Measurements from ENCODE around the gene GADL1.
A peak's percentile ranks its signal among the peaks of the same experiment; 100 is the strongest.

The GADL1 gene

DNA sequence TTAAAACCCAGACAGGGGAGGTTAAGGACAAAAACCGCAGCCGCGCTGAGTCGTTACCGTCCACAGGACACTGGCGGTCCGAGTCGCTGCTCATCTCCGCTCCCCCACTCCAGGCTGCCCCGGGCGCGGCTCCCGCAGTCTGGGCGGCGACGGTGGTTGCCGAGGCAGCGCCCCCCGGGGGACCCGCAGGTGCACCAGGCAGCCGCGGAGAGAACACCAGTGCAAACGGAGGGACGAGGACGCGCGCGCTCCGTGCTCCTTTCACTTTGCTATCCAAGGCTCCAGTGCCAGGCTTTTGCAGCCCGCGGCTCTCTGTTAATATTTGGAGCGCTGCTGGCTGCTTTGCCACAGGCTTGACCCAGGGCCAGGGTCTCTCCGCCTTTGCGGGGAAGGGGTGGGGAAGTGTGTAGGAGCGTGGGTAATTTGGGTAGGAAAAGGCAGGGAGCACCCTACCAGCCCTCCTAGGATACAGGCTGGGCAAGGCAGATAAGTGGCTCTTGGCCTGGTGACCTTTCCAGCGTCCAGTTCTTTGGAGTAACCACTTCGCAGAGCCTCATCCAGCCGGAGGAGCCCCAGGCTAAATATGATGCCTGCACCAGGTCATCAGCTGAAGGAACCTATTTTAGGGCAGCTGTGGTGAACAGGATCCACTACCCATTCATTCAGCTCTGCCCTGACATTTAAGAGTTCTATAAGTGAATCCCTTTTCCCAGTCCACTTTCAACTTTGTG is at the start of gene GADL1:
Gene GADL1, minus strand, starts transcription at position 141 of the 731 bp plus-strand sequence. Its CDS starts 47 bp downstream, at position 94.
- peak; percentile 28 for DNase-seq (ENCODE audit: low spot score)
- in situ Hi-C loops (cut with MboI; ENCODE audit: low pct_unique_long_range_greater_than_20kb, low sequenced_read_pairs, unreplicated experiment) = no loop called here
- TF ChIP-seq CTCF (IDR thresholded peaks at IDR 0.05; ENCODE audit: extremely low read depth, insufficient read depth, missing control alignments) = no peak

DNA sequence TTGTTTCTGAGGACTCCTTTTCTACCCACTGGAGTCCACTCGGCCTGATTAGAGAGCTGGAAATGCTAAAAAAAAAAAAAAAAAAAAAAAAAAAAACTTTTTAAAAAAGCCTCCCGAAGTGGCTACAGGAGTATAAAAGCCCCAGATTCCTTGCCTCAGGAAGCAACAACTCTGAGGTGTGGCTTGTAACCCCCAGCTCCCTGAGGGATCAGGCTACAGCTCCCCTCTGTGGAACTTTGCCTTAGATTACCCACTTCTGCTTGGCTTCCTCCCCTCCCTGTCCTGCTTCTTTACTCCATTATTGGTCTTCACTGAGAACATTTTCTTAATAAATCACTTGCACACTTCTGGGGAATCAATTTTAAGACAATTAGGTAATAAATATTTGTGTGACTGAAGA is 49.7 kb upstream of the GADL1 start:
- no peak for TF ChIP-seq CTCF (IDR thresholded peaks at IDR 0.05; ENCODE audit: extremely low read depth, insufficient read depth, missing control alignments)
- no peak for DNase-seq (ENCODE audit: low spot score)
- in situ Hi-C loops (cut with MboI; ENCODE audit: low pct_unique_long_range_greater_than_20kb, low sequenced_read_pairs, unreplicated experiment) = no loop called here

- DNase-seq (ENCODE audit: low spot score) = no peak
- no peak for TF ChIP-seq CTCF (IDR thresholded peaks at IDR 0.05; ENCODE audit: extremely low read depth, insufficient read depth, missing control alignments)
- in situ Hi-C loops (cut with MboI; ENCODE audit: low pct_unique_long_range_greater_than_20kb, low sequenced_read_pairs, unreplicated experiment) = no loop called here
Observed at GRCh38 chr3:30943206-30943605, 48.7 kb upstream of the GADL1 start.

- TF ChIP-seq CTCF (IDR thresholded peaks at IDR 0.05; ENCODE audit: extremely low read depth, insufficient read depth, missing control alignments) = no peak
- in situ Hi-C loops (cut with MboI; ENCODE audit: low pct_unique_long_range_greater_than_20kb, low sequenced_read_pairs, unreplicated experiment) = no loop called here
Observed at GRCh38 chr3:30941342-30941741, 46.9 kb upstream of the GADL1 start.

GRCh38 chr3:30940740-30941139 is 46.3 kb upstream of the GADL1 start:
- no peak for DNase-seq (ENCODE audit: low spot score)
- in situ Hi-C loops (cut with MboI; ENCODE audit: low pct_unique_long_range_greater_than_20kb, low sequenced_read_pairs, unreplicated experiment) = no loop called here
- TF ChIP-seq CTCF (IDR thresholded peaks at IDR 0.05; ENCODE audit: extremely low read depth, insufficient read depth, missing control alignments) = no peak

More at GRCh38 chr3:30941342-30941741, 46.9 kb upstream of the GADL1 start:
- no peak for DNase-seq (ENCODE audit: low spot score)

GRCh38 chr3:30934208-30934550 is 39.7 kb upstream of the GADL1 start:
- TF ChIP-seq CTCF (IDR thresholded peaks at IDR 0.05; ENCODE audit: extremely low read depth, insufficient read depth, missing control alignments) = peak; percentile 38
- DNase-seq (ENCODE audit: low spot score) = peak; percentile 6
- in situ Hi-C loops (cut with MboI; ENCODE audit: low pct_unique_long_range_greater_than_20kb, low sequenced_read_pairs, unreplicated experiment) = no loop called here
